ENCODE measurements around the gene UBE2F.

The UBE2F gene

DNA sequence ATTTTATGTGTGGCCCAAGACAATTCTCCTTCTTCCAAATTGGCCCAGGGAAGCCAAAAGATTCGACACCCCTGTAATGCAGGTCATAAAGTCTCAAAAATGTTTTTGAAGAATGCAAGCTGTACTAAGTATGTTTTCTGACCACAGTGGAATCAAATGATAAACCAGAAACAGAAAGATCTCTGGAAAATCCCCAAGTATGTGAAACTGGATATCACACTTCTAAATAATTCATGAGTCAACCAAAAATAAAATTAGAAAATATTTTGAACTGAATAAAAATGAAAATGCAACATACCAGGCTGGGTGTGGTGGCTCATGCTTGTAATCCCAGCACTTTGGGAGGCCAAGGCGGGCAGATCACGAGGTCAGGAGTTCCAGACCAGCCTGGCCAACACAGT is 34.1 kb upstream of the UBE2F start:
- no peak for TF ChIP-seq CTCF (IDR thresholded peaks at IDR 0.05; ENCODE audit: borderline replicate concordance, control extremely low read depth, extremely low read depth, insufficient read depth, missing control alignments)
- in situ Hi-C loops (cut with MboI; ENCODE audit: low sequenced_read_pairs, unreplicated experiment): no loop called here
- DNase-seq (ENCODE audit: low spot score): peak; percentile 29

GRCh38 chr2:237934186-237934585 is 32.6 kb upstream of the UBE2F start:
- no peak for TF ChIP-seq CTCF (IDR thresholded peaks at IDR 0.05; ENCODE audit: borderline replicate concordance, control extremely low read depth, extremely low read depth, insufficient read depth, missing control alignments)
- in situ Hi-C loops (cut with MboI; ENCODE audit: low sequenced_read_pairs, unreplicated experiment): no loop called here
- no peak for DNase-seq (ENCODE audit: low spot score)

DNA sequence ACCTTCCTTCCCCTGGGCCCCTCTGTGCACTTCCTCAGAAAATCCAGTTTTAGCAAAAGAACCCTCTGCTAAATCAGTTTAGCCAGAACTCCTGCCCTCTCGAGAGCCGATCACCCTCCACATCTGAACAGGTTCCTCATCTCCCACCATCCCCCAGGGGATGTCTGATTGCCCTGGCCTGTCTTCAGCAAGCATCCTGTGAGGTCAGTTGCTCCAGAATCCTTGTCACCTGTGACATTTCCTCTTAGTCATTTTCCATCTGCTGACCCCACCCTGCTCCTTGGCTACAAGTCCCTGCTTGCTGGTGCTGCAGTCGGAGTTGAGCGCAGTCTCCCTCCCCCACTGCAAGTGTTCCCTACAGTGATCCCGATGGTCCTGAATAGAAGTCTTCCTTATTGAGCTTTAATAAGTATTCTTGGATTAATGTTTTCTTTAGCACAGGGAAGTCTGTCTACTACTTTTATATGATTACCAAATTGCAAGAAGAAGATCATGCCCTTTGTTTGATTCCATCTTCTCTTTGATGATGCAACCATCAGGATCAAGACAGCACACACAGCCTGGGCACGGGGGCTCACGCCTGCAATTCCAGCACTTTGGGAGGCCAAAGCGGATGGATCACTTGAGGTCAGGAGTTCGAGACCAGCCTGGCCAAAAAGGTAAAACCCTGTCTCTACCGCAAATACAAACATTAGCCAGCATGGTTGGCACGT is 30.9 kb upstream of the UBE2F start:
- DNase-seq (ENCODE audit: low spot score): no peak
- TF ChIP-seq CTCF (IDR thresholded peaks at IDR 0.05; ENCODE audit: borderline replicate concordance, control extremely low read depth, extremely low read depth, insufficient read depth, missing control alignments): no peak
- in situ Hi-C loops (cut with MboI; ENCODE audit: low sequenced_read_pairs, unreplicated experiment): no loop called here

DNA sequence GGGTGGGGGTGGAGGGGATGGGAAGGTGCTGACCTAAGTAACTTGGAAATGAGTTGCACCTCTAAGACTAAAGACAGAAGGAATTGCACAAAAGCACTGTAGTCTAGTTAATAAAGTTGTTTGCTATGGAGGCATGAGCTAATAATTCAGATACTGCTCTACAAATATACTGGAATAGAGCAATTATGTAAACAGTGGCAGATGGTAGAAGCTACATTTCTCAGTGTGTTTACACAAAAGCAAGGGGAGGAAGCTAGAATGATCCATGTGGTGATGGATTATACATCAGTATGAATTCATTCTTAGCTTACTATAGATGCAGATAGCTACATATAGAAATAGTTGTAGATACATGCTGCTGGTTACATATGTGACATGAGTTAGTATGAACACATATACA is 27.6 kb upstream of the UBE2F start:
- no peak for TF ChIP-seq CTCF (IDR thresholded peaks at IDR 0.05; ENCODE audit: borderline replicate concordance, control extremely low read depth, extremely low read depth, insufficient read depth, missing control alignments)

GRCh38 chr2:237940828-237941227 is 26.0 kb upstream of the UBE2F start:
- no peak for TF ChIP-seq CTCF (IDR thresholded peaks at IDR 0.05; ENCODE audit: borderline replicate concordance, control extremely low read depth, extremely low read depth, insufficient read depth, missing control alignments)
- in situ Hi-C loops (cut with MboI; ENCODE audit: low sequenced_read_pairs, unreplicated experiment): no loop called here
- DNase-seq (ENCODE audit: low spot score): no peak

More for the DNA sequence above, 27.6 kb upstream of the UBE2F start:
- DNase-seq (ENCODE audit: low spot score): no peak
- in situ Hi-C loops (cut with MboI; ENCODE audit: low sequenced_read_pairs, unreplicated experiment): no loop called here

DNA sequence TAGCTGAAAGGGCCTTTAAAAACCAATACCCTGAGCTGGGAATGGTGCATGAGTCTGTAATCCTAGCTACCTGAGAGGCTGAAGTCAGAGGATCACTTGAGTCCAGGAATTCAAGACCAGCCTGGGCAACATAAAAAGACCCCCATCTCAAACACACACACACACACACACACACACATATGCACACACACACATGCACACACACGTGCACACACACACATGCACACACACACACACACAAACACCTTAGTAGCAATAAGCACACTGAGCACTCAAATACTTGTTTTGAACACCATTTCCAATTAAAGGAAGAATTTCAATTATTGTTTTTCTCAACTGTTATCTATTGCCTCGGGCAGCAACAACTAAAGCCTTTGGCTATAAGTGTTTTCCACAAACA is 25.6 kb upstream of the UBE2F start:
- no peak for DNase-seq (ENCODE audit: low spot score)
- in situ Hi-C loops (cut with MboI; ENCODE audit: low sequenced_read_pairs, unreplicated experiment): no loop called here
- TF ChIP-seq CTCF (IDR thresholded peaks at IDR 0.05; ENCODE audit: borderline replicate concordance, control extremely low read depth, extremely low read depth, insufficient read depth, missing control alignments): no peak
